Activated T-cell treated with anti-CD3 and anti-CD28 coated beads for 24 hours (primary cell): ENCODE results near the gene IRF2BP2.

Source experiments
- DNase-seq: peaks from one replicate; pipeline ENCODE4 v3.0.0-alpha.2; 2020; ENCODE audit warnings: low read depth

The IRF2BP2 gene

GRCh38 chr1:234583755-234584419 is 26.1 kb downstream of the IRF2BP2 start:
- DNase-seq = no peak

GRCh38 chr1:234582681-234583301 is 27.2 kb downstream of the IRF2BP2 start:
- DNase-seq = no peak

GRCh38 chr1:234582186-234582585 is 27.8 kb downstream of the IRF2BP2 start:
- no peak for DNase-seq

DNA sequence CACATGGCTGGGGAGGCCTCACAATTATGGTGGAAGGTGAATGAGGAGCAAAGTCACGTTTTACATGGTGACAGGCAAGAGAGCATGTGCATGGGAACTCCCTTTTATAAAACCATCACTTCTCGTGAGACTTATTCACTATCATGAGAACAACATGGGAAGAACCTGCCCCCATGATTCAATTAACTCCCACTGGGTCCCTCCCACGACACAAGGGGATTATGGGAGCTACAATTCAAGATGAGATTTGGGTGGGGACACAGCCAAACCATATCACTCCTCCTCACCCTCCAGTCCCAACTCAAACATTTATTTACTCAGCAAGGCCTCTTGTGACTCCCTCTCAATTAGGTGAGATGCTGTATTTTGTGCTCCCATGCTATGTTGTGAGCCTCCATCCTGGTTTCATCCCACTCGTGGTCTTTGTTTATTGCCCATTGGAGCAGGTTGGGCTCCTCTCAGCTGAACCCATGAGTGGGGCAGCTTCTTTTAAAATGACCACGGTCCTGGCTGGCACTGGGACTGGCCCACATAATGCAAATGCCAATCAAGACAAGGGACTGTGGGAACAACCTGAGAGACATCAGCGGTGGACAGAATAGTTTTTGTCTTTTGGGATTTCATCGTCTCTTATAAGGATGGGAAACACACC is 28.8 kb downstream of the IRF2BP2 start:
- DNase-seq = no peak

DNA sequence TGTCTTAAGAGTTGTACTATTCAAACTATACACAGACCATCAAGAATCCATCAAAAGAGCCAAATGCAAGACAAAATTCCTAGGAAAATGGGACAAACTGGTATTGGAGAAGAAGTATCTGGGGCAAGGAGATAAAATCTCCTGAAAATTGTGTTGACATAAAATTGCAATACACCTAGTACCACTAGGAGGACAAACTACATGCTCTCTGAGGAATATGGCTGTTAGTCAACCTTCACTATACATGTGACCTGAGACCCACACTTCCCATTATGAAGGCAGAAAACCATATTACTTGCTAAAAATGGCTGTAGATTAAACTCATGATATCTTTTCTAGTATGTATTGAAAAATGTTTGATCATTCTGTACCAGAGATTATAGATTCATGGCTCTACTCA is 30.0 kb downstream of the IRF2BP2 start:
- no peak for DNase-seq

DNA sequence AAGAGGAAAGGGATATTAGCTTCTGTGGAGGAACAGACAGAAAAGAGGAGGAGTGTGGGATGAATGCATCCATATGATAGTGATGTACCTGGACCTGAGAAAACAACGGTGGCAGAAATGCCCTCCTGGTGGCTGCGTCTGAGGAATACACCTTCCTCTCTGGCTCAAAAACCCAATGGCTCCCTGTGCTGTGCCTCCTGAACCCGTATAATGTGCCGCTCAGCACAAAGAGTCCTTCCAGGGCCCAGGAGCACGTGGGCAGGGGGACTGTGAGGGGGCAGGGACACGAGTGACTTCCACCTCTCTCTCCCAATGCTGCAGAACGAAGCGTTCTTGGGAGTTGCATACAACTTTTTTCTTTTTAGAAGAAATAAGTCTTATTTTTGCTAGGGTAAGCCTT is 31.2 kb downstream of the IRF2BP2 start:
- DNase-seq = no peak

- no peak for DNase-seq
Measured at GRCh38 chr1:234578087-234578486, 31.9 kb downstream of the IRF2BP2 start.

- no peak for DNase-seq
Measured at GRCh38 chr1:234573711-234574299, 36.2 kb downstream of the IRF2BP2 start.

DNA sequence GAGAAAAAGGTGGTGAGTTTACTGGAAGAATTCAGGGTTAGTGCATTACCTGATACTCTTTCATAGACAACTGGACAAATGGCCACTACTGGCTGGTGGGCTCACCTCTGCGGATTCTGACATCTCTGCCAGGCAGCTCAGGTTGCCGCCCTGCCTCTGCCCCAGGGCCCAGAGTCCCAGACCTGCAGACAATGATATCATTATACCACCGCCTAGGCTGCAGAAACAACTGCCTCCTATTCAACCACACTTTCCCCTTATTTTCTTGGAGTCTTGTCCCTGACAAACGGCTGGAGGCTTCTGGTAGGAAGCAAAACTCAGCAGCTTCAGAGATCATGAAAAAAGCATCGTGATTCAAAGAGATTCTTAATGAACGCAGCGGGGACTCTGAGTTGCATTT is 37.0 kb downstream of the IRF2BP2 start:
- no peak for DNase-seq

- DNase-seq = no peak
Measured at GRCh38 chr1:234571702-234572101, 38.3 kb downstream of the IRF2BP2 start.

DNA sequence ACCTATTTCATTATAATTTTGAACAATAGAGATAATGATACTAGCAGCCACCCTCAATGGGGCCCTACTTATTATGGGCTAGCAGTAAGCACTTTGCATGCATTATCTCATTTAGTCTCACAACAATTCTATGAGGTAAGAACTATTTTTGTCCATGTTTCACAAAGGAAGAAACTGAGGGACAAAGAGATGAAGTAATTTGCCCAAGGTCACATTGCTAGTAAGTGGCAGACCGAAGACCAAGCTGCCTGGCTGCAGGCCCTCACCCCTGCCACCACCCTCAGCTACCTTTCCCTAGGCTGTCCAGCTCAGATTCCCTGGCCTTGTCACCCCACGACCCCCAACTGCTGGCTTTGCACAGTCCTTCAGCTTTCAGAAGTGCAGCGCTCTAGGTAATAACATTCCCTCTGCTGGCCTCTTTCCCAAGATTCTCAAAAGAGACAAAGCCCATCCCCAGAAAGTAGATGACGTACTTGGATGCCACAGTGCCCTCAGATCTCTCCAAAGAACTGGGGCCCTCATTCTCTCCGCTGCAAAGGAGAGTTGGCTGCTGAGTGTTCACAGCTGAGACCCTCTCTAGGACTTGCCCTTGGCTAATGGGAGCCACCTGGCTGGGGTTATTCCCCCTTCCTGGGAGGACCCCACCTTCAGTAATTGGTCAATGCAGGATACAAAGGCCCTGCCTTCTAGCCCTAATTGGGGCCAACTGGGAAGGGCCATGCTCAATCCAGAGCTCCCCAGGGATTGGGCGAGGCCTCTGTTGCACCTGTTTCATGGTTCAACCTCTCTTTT is 39.5 kb downstream of the IRF2BP2 start:
- no peak for DNase-seq

GRCh38 chr1:234568345-234568744 is 41.6 kb downstream of the IRF2BP2 start:
- DNase-seq = no peak

GRCh38 chr1:234565132-234565531 is 44.8 kb downstream of the IRF2BP2 start:
- no peak for DNase-seq

DNA sequence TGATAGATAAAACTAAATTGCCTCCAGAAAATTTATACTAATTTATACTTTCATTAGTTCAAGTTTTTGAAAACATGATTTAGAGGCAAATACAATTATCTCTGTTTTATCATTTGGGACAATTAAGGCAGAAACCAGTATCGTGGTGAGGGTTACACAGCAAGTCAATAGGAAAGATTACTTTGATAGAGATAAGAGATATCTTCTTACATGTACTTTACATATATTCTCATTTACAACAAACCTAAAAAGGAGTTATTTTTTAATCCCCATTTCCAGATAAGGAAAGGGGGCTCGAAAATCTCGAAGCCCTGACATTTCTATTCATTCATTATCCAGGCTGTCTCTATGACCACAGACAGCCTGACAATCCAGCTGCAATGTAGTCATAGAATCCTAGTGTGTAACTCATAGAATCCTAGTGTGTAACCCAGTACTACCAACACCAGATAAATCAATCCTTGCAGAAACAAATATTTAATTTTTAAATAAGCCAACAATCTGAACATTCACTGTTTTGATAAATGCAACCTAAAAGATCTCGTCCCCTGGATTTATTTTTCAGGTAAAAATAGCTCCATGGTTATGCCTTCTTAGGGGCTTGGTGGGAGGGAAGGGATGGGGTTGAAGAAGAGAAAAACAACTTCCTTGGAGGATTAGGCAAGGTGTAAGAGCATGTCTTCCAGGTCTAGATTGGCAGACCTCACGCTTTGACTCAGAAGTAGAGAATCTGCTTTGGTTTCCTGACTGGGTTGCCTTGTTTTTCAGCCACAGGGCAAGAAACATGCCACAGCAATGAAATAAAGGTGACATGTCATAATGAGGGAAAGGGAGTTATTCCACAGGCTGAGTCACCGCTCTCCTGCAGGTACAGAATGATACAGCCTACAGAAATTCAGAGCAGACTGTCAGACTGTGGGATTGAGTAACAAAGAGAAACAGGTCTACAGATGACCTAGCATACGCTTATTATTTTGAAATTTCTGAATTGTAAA is 45.6 kb downstream of the IRF2BP2 start:
- no peak for DNase-seq

DNA sequence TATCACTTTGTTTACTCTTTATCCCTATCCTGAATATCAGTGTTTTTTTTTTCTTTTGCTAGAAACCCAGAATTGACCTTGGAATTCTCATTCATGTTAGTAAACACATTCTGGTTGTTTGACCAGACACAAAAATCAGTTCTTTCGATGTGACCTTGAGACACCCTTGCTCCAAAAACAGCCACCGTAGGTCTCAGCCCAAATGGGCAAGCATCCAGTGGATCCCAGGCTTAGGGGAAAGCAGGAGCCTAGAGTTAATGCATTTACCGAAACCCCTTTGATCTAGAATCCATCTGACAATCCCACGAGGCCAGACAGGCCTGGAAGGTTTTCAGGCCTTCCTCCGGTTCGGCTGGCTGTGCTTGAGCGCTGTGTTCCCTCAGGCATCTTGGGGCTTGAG is 47.6 kb downstream of the IRF2BP2 start:
- no peak for DNase-seq

- no peak for DNase-seq
Measured at GRCh38 chr1:234561319-234561718, 48.7 kb downstream of the IRF2BP2 start.

DNA sequence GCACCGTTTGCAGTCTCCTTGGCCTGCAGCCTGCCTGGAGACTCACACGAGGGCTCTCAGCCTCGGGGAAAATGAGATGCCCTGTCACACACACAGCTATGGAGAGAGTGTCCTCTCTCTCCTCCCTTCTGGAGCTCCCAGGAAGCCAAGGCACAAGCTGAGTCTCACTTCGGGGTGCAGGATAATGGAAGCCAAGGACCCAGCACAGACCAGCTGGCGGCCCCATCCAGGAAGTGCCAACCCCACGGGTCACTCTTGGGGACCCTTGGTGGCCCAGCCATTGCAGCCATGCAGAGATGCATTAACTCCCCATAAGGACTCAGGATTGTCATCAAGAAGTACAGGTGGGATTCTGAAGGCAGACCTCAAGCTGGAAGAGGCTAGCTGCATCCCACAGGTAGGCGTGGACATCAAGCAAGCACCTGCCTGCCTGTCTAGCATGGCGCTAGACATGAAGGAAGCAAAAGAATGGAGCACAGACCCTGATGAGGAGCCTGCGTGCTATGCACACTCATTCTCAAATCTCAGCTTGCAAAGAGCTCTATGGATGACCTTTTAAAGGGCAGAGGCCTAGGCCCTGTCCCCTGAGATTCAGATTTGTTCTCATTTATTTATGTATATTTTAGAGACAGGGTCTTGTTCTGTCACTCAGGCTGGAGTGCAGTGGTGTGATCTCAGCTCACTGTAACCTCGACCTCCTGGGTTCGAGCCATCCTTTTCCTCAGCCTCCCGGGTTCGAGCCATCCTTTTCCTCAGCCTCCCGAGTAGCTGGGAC is 49.9 kb downstream of the IRF2BP2 start:
- no peak for DNase-seq

GRCh38 chr1:234559152-234559901 is 50.7 kb downstream of the IRF2BP2 start:
- DNase-seq = no peak

DNA sequence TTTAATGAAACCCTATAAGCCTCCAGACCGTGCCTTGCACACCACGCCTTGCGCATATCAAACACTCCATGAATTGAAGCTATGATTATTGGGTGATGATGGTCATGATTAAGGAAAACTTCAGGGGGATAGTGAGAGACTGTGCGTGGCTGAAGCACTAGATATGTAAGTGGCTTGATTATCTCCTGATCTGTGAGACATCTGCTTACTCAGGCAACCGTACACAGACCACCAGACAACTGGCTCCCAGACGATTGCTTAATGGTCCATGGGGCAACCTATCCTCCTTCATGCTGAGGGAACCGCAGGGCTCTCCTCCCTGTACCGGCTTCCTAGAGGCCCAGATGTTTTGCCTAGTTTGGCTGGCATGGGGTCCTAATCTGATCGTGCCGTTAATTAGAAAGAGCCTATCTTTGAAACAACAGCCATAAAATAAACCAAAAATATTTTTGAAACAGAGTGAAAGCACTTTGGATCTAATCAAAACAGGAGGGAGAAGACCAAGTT is 51.6 kb downstream of the IRF2BP2 start:
- DNase-seq = no peak
